ENCODE results near the gene CRYBA1.

GRCh38 chr17:29273924-29274323 lies 27.3 kb downstream of the CRYBA1 start:
- no peak for TF ChIP-seq CTCF (IDR thresholded peaks at IDR 0.05; ENCODE audit: extremely low read depth in 1 of 2, insufficient read depth in 1 of 2, low read depth in 1 of 2, low read length in 2 of 2)
- no peak for TF ChIP-seq MYC (IDR thresholded peaks at IDR 0.05; ENCODE audit: low read depth, low read length)
- TF ChIP-seq POLR2A (IDR thresholded peaks at IDR 0.05; ENCODE audit: low read depth, low read length): no peak
